Activated CD4-positive, CD25-positive, alpha-beta regulatory T cell treated with anti-CD3 and anti-CD28 coated beads, Interleukin-2, amount 50 U/mL, for 24 hours (primary cell): ENCODE results near the gene XRCC6.
A peak's percentile ranks its signal among the peaks of the same experiment; 100 is the strongest.

Experiments
- ATAC-seq, 2 donors: fragments of 150-1000 bp; cut with Tn5 transposase; one replicate each; pipeline ENCODE4 v1.10.0; 2021; ENCODE audit warnings: mild to moderate bottlenecking in 1 of 2, moderate library complexity in 1 of 2

The XRCC6 gene

GRCh38 chr22:41688365-41689211, 67.5 kb downstream of the XRCC6 start, which contains the start of gene SNU13:
Gene SNU13 (minus strand): TSS chr22:41688867. CDS start chr22:41688796, 71 bp downstream.
- peak; percentile 97 for ATAC-seq

- ATAC-seq, result no peak
Measured at GRCh38 chr22:41690476-41690875, 69.4 kb downstream of the XRCC6 start.

- ATAC-seq, result no peak
Measured at GRCh38 chr22:41695211-41695610, 74.1 kb downstream of the XRCC6 start.

GRCh38 chr22:41696703-41697102, 75.6 kb downstream of the XRCC6 start:
- no peak for ATAC-seq

- ATAC-seq, result peak; percentile 75 to 77
Measured at GRCh38 chr22:41697126-41697775, 76.2 kb downstream of the XRCC6 start.

- peak; percentile 77 to 81 for ATAC-seq
Measured at GRCh38 chr22:41699264-41700107, 78.4 kb downstream of the XRCC6 start, which contains the start of gene MEI1. Gene MEI1 (plus strand): TSS chr22:41699503. CDS start chr22:41699539, 36 bp downstream.

- ATAC-seq, result no peak
Measured at GRCh38 chr22:41700108-41700364, 78.9 kb downstream of the XRCC6 start.

GRCh38 chr22:41702763-41703162, 81.7 kb downstream of the XRCC6 start:
- no peak for ATAC-seq

- ATAC-seq, result no peak
Measured at GRCh38 chr22:41709341-41709740, 88.2 kb downstream of the XRCC6 start.

- ATAC-seq, result no peak
Measured at GRCh38 chr22:41713004-41713403, 91.9 kb downstream of the XRCC6 start.
